ENCODE data around the gene HENMT1.

Gene HENMT1

GRCh38 chr1:108598340-108598739 lies 62.6 kb downstream of the HENMT1 start:
- peaks cover 12 to 62% of the 10 kb centered on the region in 2 donors for H3K4me1 Mint-ChIP-seq
- H3K27me3 Mint-ChIP-seq, result no peaks in the 10 kb centered on the region
- no peak overlapping the region for H3K4me3 Mint-ChIP-seq
- H3K9me3 Mint-ChIP-seq, result no peaks in the 10 kb centered on the region
- H3K27ac Mint-ChIP-seq, result no peak overlapping the region
- H3K36me3 Mint-ChIP-seq, result peaks cover 12 to 19% of the 10 kb centered on the region in 2 donors
- ATAC-seq (replicated peaks), result no peak
- DNase-seq, result no peak

Data from stimulated activated naive B cell treated with anti-CD40 and anti-IgM and Interleukin-4, amounts not matched to agents 10 μg/mL and 1 μg/mL and 100 μg/mL, for 72 hours (primary cell).